DMS153 treated with DMSO at 0.1 percent for 48 hours (cell line): Measurements from ENCODE around the gene PAX5.

Experiments
- DNase-seq: peaks from one replicate; lab custom pipeline; 2025; ENCODE audit not compliant: unreplicated experiment; lab: John Stamatoyannopoulos, UW

The PAX5 gene

GRCh38 chr9:37037503-37038301 lies 3.6 kb upstream of the PAX5 start:
- DNase-seq: no peak

DNA sequence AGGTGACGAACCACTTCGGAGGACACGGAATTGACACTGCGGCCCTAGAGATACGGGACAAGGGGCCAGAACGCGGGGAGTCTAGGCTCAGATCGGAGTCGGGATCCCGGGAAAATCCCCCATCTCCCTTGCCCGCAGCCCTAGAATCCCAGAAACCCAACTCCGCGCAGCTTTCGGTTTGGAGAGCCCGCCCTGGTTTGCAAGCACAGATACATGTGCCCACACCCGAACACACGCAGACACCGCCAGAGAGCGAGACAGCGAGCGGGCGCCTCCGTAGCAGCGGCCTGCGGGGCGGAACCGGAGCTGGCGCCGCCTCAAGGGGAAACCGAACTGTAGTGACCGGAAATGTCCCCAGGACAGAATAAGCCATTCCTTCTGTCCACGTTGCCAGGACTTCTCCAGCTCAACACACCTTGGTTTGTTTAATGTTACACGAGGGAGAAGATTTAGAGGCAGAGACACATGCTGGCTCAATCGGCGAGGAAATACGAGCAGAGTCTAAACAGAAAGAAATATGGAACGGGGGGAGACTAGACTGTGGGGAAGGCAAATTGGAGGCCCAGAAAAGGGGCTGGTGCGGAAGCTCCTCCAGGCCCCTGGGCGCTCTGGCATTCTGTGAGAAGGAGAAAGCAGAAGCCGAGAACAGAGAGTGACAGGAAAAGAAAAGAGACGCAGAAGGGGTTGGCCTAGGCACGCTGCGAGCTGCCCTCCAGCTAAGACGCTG lies 2.9 kb upstream of the PAX5 start:
- peak; percentile 73 for DNase-seq

- peak; percentile 53 for DNase-seq
These were observed 2.3 kb upstream of the PAX5 start for GRCh38 chr9:37036371-37036775.

- no peak for DNase-seq
These were observed 1.7 kb upstream of the PAX5 start for GRCh38 chr9:37035648-37036370.

DNA sequence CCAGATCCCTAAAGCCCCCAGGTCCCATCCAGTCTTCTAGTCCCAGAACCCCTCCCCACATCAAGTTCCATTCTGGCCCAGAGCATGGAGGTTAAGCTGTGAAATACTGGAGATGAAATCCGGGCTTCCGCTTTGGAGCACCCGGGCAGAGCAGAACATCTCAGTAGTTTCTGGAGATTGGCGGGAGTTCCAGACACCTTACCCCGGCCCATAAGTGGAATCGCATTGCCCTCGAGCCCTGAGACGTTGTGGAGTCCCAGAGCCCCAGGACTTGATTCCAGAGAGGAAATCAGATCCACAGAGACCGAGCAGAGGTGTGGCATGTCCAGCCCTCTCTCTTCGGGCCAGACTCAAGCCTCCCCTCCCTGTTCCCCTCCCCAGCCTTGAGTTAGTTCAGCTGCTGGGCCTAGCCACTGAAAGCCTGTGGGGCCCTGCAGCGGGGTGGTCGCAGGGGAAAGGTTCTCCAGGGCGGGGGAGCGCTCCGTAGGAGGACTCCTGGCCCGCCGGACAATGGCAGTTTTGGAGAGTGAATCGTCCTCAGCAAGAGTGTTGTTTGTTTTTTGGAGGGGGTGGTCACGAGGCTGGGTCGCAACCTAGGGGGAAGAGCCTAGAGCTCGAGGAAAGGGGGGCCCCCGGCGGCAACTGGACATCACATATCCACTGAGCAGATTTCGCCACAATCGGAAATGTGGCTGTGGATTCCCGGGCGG lies 1.0 kb upstream of the PAX5 start:
- DNase-seq: peak; percentile 73

DNA sequence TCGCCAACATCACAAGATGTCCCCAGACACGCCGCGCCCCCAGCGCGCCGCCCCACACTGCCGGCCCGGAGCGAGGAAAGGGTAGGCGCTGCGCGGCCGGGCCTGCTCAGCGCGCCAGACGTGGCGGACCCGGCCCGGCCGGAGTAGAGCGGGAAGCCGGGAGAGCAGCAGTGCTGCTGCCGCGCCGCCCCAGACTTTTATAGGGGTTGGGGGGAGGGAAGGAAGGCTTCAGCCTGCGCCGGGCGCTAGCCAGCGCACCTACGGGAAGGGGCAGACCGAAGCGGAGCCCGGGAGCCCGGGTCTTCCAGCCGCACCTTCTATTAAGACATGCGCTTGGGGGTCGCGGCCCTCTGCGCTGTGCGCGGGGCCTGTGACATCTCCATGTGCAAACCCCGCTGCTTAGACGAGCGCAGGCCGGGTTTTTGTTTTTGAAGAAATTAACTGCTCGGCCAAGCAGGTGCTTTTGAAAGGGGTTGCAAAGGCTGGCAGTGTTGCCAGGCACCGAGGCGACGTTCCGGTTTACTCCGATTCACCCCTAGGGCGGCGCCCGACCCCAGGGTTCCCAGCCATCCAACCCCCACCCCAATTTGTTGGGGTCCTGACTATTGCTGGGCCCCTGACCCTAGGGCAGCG lies 353 bp upstream of the PAX5 start:
- DNase-seq: peak; percentile 73

GRCh38 chr9:37033141-37033540 lies 927 bp downstream of the PAX5 start:
- no peak for DNase-seq

DNA sequence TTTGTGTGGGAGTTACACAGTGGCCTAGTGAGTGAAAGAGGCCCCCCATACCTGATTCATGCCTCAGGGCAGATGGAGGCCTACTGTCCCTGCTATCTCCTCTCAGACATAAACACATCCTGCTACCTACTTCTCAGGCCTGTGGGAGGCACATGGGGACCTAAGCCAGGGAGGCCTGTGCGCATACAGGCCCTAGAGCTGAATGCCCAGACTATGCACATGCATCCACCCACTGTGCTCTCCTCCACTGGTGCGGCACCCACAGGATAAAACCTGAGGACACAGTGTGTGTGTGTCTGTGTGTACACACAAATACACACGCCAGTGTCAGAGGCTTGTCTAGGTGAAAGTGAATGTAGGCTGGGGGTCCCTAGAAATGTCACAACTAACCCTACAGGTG lies 1.4 kb downstream of the PAX5 start:
- DNase-seq: no peak

DNA sequence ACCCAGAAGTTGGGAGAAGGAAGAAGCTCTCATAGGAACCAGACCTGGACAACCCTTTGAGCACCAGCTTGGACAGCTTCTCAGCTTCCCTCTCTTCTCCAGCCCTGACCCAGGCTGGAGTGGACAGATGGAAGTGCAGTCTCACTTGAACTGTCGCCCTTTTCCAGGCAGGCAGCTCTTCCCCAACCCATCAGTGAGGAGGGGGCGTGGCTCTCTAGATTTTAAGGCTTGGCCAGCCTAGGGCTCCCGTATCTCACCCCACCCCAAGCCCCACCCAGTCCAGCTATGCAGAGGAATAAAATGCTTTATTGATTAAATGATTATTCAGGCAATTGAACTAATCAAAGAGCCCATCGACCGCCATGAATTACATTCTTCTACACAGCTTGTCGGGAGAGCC lies 2.2 kb downstream of the PAX5 start:
- DNase-seq: no peak

DNA sequence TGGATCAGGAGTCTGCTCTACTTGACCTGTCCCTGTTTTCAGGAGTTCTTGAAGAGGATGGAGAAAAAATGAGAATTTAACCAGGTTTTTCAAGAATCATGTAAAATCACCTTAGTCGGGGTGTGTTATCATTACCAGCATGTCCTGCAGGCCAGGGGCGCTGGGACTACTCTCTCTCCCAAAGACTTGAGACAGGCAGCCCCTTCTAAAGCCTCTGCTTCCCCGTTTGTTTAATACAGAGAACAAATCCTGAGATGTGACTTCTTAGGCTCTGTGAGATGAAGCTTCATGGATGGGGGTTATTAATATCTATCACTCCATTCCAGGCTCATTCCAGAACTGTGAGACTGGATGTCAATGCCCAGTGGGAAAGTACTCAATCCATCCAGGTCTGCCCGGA lies 3.0 kb downstream of the PAX5 start:
- no peak for DNase-seq

DNA sequence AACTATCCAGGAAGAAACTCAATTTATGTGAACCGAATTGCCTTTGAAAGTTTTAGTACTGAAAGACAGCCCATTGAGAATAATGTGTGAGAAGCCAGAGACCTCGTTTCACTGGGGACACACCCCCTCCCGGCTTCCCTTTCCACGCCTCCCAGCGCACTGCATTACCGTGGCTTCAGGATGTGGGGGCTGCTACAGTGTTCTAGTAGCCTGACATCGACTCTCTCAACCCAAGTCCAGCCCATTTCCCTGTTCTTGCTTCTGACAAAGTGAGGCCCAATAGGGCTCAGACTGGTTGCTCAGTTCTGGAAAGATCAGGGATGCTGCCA lies 3.5 kb downstream of the PAX5 start:
- no peak for DNase-seq

DNA sequence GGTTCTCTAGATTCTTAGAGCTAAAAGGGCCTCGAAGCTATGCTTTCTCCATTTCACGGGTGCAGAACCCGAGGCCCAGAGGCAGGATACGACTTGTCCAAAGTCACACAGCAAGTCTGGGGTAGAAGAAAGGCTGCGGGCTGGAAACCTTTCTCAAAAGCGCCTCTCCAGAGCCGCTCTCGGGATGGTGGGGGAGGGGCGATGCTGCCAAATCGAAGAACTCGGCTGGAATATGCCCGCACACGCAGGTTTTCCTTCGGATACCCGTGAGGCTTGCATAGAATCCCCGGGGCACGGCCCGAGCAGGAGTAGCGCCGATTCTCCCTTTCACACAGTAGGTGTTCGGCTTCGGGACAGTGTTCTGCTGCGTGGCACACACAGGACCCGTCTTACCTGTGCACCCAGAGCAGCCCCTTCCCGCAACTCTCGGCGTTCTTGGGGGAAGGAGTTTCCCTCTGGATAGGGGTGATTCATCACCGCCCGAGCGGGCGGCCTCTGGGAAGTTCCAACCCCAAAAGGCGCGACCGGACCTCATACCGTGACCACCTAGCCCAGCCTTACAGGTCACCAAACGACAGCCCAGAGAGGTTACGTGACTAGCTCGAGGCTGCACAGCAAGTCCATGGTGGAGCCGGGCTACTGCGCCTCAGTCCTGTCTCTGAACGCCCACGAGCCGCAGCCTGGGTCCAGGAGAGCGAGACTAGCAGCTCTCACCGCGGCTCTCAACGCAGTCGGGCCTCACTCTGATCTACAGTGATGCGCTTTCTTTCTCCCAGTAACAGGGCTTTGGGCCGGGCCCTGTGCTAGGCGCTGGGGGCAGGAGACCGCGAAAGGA lies 4.1 kb downstream of the PAX5 start:
- DNase-seq: no peak

DNA sequence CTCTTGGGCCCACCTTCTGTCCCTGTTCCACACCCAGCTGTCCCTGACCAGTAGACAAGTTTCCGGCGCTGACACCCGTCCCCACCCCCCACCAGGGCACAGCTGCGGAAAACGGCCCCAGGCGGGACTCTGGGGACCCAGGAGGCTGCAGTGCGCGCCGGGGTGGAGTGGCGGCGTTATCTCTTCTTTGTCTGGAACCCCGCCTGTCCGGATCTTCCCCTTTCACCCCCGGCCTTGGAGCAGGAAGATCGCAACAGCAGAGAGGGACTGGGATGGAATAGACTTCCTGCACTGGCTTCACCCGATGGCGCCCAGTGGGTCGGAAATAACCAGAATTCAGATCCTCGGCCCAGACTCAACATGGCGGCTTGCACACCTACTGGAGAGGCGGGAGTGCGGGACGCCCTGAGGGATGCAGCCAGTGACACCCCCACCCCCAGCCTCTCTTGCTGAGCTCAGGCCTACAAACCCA lies 4.7 kb downstream of the PAX5 start:
- no peak for DNase-seq

DNA sequence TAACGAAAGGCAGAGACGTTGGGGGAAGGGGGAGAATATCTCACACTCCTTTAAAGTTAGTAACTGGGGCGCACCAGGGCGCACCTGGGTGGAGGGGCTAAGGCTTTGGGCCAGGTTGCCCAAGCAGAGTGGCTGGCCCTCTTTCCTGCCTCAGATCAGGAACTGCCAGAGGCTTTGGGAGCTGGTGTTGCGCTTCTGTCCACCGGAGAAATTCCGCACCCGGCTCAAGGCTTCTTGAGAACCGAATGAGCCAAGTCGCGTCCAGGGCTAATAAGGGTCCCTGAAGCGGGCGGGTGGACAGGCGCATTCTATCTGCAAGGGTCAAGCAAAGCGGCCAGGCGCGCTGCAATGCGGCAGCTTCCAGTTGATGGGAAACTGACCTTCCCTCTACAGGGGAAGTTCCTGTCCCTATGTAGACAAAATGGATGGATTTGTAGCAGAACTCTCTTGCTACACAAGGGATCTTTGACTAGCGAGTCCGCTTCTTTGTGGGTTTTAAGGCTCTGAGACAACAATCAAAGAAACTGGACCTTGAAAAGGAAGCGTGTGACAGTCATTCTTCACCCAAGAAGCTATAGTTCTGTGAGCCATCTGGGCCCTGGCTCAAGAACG lies 5.5 kb downstream of the PAX5 start:
- DNase-seq: no peak

GRCh38 chr9:37027582-37028419 lies 6.3 kb downstream of the PAX5 start:
- peak; percentile 95 for DNase-seq

GRCh38 chr9:37026931-37027581 lies 7.0 kb downstream of the PAX5 start:
- no peak for DNase-seq

GRCh38 chr9:37026113-37026930 lies 7.7 kb downstream of the PAX5 start:
- DNase-seq: peak; percentile 61
